Common myeloid progenitor, CD34-positive (primary cell): ENCODE measurements around the gene NELFB.

Experiments
- CTCF ChIA-PET: fragments of 350-600 bp; sonication (Branson Sonifier 250); formaldehyde crosslinking; loops from one replicate; lab custom pipeline; 2021; ENCODE audit warnings: antibody characterized with exemption; lab: Charles Lee
- POLR2A ChIA-PET: fragments of 350-600 bp; sonication (Branson Sonifier 250); formaldehyde crosslinking; loops from one replicate; lab custom pipeline; 2021; ENCODE audit warnings: antibody characterized with exemption; lab: Charles Lee
- DNase-seq, 3 donors: peaks; one replicate each; pipeline versions ENCODE4 v3.0.0 to v3.0.0-alpha.2; 2013
- H3K27ac ChIP-seq, 2 experiments: 1 replicate in 1 of 2; 2 replicates in 1 of 2; pipeline ENCODE4 v1.7.0; 2013; ENCODE audit warnings: inconsistent platforms in 2 of 2, low read length in 2 of 2, mild to moderate bottlenecking in 2 of 2, low read depth in 1 of 2, moderate library complexity in 1 of 2; ENCODE audit not compliant: severe bottlenecking in 2 of 2, insufficient read depth in 1 of 2, poor library complexity in 1 of 2
- H3K27me3 ChIP-seq, 5 experiments: replicated peaks in 2 of 5; 1 replicate in 3 of 5; 2 replicates in 2 of 5; pipeline versions ENCODE4 v1.6.1 to v1.7.0; 2013; ENCODE audit warnings: low read length in 4 of 5, mild to moderate bottlenecking in 2 of 5, moderate library complexity in 2 of 5, inconsistent platforms in 1 of 5; ENCODE audit not compliant: insufficient read depth in 5 of 5, control insufficient read depth in 4 of 5
- H3K36me3 ChIP-seq, 4 experiments: 1 replicate in 2 of 4; 2 replicates in 2 of 4; pipeline versions ENCODE4 v1.6.1 to v1.7.0; 2013; ENCODE audit warnings: low read length in 3 of 4, control low read depth in 1 of 4, mild to moderate bottlenecking in 1 of 4; ENCODE audit not compliant: control insufficient read depth in 4 of 4, insufficient read depth in 4 of 4
- H3K4me1 ChIP-seq, 4 experiments: 1 replicate in 3 of 4; 2 replicates in 1 of 4; pipeline versions ENCODE4 v1.6.1 to v1.7.1; 2013; ENCODE audit warnings: low read length in 3 of 4, mild to moderate bottlenecking in 3 of 4, control low read depth in 1 of 4, inconsistent platforms in 1 of 4, moderate library complexity in 1 of 4; ENCODE audit not compliant: control insufficient read depth in 4 of 4, insufficient read depth in 4 of 4; ENCODE audit errors: control extremely low read depth in 1 of 4
- H3K4me3 ChIP-seq, 7 experiments: 1 replicate in 4 of 7; 2 replicates in 3 of 7; pipeline versions ENCODE4 v1.5.1 to v1.7.0; 2013; ENCODE audit warnings: mild to moderate bottlenecking in 7 of 7, low read length in 6 of 7, moderate library complexity in 6 of 7, inconsistent platforms in 2 of 7, low read depth in 2 of 7, control low read depth in 1 of 7; ENCODE audit not compliant: insufficient read depth in 4 of 7, control insufficient read depth in 1 of 7; ENCODE audit errors: extremely low read depth in 1 of 7
- H3K9me3 ChIP-seq, 5 experiments: 1 replicate in 4 of 5; 2 replicates in 1 of 5; pipeline versions ENCODE4 v1.6.1 to v1.7.1; 2013; ENCODE audit warnings: low read length in 4 of 5, mild to moderate bottlenecking in 2 of 5, inconsistent platforms in 1 of 5, low read depth in 1 of 5, moderate library complexity in 1 of 5; ENCODE audit not compliant: control insufficient read depth in 4 of 5, insufficient read depth in 2 of 5; ENCODE audit errors: control extremely low read depth in 1 of 5
- WGBS: methylation state at CpG from one replicate; pipeline ENCODE4 v1.1.5; 2013; ENCODE audit not compliant: insufficient coverage; 5-methylcytosine and 5-hydroxymethylcytosine counted together

The NELFB gene

DNA sequence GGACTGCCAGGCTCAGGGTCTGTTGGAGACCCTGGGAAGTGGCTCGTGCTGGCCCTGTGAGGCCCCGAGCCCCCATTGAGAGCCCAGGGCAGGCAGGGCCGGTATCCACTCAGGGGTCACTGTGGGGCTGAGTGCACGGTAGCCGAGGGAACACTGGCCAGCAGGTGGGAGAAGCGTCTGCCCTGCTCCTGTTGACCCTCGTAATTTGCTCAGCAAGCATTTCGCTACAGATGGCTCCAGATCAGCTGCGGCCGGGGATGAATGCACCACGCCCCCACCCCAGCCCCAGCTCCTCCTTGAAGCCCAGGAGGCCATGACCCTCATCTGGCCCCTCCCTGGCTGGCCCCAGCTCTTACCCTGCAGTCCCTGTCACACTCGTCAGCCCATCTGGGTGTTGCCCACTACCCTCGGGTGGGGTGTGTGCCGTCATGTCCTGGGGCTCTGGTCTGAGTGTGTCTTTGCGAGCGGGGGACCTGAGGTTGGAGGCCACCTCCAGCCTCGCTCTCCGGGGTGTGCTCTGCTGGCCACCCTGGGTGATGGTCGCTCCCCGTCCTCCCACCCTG lies 53.0 kb downstream of the NELFB start:
- H3K27me3 ChIP-seq: peaks cover 0 to 4% (median 0%) of the 10 kb centered on the region in 5 experiments
- no peak overlapping the region for H3K4me3 ChIP-seq
- no peak overlapping the region for H3K27ac ChIP-seq
- ChIA-PET POLR2A (no interaction called here), CTCF (no interaction called here)
- no peak for DNase-seq
- 88% methylated on average over 20 of the region's 20 CpGs for WGBS
- H3K36me3 ChIP-seq: no peaks in the 10 kb centered on the region
- H3K9me3 ChIP-seq: no peaks in the 10 kb centered on the region
- peaks cover 0 to 48% (median 45%) of the 10 kb centered on the region in 4 experiments for H3K4me1 ChIP-seq

DNA sequence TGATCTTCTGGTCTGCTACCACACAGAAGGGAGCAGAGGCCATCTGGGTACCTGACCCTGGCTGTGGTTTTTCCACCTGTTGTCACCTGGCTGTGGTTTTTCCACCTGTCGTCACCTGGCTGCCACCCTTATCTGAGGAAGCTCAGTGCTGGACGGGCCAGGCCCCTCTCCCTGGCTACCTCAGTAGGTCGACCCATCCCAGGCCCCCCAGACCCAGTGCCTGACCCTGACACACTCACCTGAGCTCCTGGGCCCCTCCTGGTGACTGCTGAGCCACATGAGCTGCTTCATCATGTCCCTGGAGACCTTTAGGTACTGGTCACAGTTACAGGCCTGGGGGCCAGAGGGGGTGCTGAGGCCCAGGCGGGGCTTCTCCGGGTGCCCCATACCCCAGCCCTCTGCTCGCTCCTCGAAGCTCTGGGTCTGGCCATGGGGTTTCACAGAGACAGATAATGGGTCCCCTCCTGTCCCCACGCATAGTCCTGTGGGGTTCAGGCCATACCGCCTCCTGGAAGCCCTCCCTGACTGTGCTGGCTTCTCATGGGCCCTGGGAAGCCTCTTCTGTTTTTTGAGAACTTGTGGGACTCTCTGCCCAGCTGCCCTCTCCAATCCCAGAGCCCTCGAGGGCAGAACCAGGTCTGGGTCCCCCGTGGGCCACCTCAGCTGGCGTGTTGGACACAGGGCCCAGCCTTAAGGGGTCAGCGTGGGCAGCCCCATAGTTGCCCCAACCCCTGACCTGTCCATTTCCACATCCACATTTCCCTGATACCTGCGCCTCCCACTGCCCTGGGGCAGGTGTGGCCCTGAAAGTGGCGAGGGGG lies 54.5 kb downstream of the NELFB start:
- Histone ChIP-seq H3K27ac (no peak overlapping the region), H3K36me3 (no peaks in the 10 kb centered on the region), H3K9me3 (no peaks in the 10 kb centered on the region), H3K4me3 (no peak overlapping the region), H3K27me3 (peaks cover 0 to 4% (median 0%) of the 10 kb centered on the region in 5 experiments), H3K4me1 (peaks cover 0 to 36% (median 33%) of the 10 kb centered on the region in 4 experiments)
- CTCF ChIA-PET: interaction anchor here (0.9 to 1.4 kb wide), 2 partner anchors 15 to 16 kb away, joined by 3 to 5 read pairs; no protein-coding TSS in a partner anchor
- POLR2A ChIA-PET: interaction anchor here (0.9 kb wide), 1 partner anchor 17 kb away, joined by 4 read pairs; no protein-coding TSS in a partner anchor
- WGBS: 94% methylated on average over 14 of the region's 15 CpGs
- DNase-seq: no peak

DNA sequence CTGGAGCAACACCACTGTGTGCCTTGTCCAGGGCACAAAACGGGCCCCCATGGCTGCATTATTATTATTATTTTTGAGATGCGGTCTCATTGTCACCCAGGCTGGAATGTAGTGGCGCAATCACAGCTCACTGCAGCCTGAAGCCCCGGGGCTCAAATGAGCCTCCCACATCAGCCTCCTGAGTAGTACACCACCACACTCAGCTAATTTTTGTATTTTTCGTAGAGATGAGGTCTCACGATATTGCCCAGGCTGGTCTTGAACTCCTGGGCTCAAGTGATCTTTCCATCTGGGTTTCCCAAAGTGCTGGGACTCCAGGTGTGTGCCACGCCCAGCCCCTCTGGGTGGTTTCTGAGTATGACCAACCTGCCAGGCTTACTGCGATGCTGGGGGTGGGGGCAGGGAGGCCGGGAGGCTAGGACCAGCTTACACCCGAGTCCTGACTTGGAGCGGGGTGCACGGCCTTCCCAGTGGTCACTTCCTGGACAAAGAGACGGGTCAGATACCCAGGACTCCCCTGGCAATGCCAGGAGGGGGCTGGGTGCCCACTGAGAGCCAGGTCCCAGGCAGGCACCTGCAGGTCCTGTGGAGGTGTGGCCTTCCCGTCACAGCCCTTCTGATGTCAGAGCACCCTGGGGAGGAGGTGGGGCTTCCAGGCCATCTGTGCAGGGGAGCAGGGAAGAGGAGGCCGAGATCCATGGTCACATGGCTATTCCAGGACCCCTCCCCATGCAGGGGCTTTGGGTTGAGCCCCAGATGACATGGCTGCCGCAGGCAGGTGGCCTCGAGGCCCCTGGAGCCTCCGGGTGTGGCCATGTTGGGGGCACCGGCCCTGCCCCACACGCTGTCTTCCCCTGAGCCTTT lies 55.3 kb downstream of the NELFB start:
- WGBS: 93% methylated on average over 13 of the region's 20 CpGs

DNA sequence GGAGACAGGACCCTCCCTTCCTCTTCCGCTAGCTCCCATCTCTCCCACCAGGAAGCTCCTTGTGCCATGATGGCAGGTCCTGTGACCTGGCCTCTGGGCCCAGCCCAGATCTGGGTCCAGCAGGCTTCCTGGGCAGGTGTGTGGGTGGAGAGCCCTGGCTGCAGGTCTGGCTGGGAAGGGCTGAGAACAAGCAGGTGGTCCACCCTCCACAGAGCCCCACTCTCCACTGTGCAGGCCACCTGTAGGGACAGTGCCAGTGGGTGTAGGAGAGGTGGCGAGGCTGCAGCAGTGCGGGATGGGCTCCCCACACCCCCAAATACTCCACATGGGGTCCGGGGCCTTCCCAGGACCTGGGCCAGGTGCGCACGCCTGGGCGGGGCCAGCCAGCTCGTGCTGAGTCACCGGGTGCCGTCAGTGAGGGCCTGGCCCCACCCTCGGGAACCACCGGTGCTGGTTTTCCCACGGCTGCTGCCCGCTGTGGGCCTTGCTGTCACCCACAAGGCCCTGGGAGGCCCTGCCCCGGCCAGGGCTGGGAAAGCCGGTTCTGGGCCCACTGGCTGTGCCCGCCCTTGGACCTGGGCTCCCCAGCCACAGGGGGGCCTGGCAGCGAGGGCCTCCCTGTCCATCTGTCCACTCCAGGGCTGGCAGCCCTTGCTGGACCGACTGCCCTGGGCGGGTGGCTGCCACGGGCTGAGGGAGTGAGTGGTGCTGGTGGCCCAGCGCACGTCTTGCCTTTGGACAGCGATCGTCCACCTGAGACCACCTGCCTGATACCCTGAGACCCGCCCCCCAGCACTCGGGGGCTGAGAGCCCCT lies 56.3 kb downstream of the NELFB start:
- CTCF ChIA-PET: interaction anchor here (2.7 kb wide), 1 partner anchor 8 kb away, joined by 8 read pairs; no protein-coding TSS in a partner anchor

More for the DNA sequence above, 55.3 kb downstream of the NELFB start:
- Histone ChIP-seq H3K27me3 (peaks cover 0 to 4% (median 0%) of the 10 kb centered on the region in 5 experiments), H3K9me3 (no peaks in the 10 kb centered on the region), H3K27ac (no peak overlapping the region), H3K36me3 (no peaks in the 10 kb centered on the region), H3K4me3 (no peak overlapping the region), H3K4me1 (peaks cover 0 to 35% (median 25%) of the 10 kb centered on the region in 4 experiments)
- ChIA-PET CTCF (interaction anchor here (0.9 to 1.4 kb wide), 2 partner anchors 14 to 17 kb away, joined by 3 to 5 read pairs; no protein-coding TSS in a partner anchor), POLR2A (interaction anchor here (0.9 kb wide), 1 partner anchor 16 kb away, joined by 4 read pairs; no protein-coding TSS in a partner anchor)
- no peak for DNase-seq

DNA sequence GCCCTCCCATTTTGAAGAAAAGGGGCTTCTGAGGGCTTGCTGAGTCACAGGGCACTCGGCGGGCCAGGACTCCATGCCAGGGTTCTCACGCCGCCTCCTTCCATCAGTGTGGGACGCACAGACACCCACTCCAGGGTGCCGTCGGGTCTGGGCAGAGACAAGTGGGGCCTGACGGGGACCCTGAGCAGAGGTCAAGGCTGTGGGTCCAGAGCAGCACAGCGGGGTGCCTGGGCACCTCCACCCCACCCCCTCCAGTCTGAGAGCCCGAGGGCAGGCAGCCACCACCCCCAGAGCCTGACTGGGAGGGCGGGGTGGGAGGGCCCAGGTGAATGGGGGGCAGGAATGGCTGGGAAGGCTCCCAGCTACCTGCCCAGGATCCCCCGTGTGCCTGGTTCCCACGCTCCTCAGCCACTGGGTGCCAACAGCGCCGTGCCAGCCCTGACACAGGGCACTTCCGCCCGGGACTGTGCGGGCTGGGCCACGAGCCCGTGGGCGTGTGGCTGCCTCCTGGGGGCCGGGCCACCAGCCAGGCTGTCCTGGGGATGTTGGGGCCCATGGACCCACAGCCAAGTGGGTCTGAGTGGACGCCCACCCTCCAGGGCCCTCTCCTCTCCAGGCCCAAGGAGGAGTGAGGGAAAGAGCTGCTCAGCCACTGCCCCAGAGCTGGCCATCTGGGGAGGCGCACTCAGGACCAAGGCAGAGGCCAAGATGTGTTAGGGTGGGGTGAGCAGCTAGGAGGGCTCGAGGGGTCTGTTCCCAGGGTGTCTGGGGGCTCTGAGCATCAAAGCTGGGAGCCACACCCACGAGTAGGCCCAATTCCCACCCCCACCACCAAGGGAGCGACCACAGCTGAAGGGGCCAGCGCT lies 57.1 kb downstream of the NELFB start:
- peaks cover 0 to 25% (median 21%) of the 10 kb centered on the region in 4 experiments for H3K4me1 ChIP-seq
- H3K9me3 ChIP-seq: no peaks in the 10 kb centered on the region
- H3K4me3 ChIP-seq: no peak overlapping the region
- no peak overlapping the region for H3K27ac ChIP-seq
- POLR2A ChIA-PET: no interaction called here
- WGBS: 90% methylated on average over 25 of the region's 28 CpGs
- DNase-seq: no peak
- no peaks in the 10 kb centered on the region for H3K27me3 ChIP-seq
- no peaks in the 10 kb centered on the region for H3K36me3 ChIP-seq
- CTCF ChIA-PET: interaction anchor here (0.7 to 2.7 kb wide), 2 partner anchors 8 to 11 kb away, joined by 4 to 8 read pairs; partner anchors contain the start of gene NRARP

More for the DNA sequence above, 56.3 kb downstream of the NELFB start:
- no peak overlapping the region for H3K27ac ChIP-seq
- no peaks in the 10 kb centered on the region for H3K36me3 ChIP-seq
- H3K4me1 ChIP-seq: peaks cover 0 to 28% (median 22%) of the 10 kb centered on the region in 4 experiments
- POLR2A ChIA-PET: no interaction called here
- peaks cover 0 to 1% (median 0%) of the 10 kb centered on the region in 5 experiments for H3K27me3 ChIP-seq
- WGBS: 77% methylated on average over 20 of the region's 27 CpGs
- no peaks in the 10 kb centered on the region for H3K9me3 ChIP-seq
- no peak overlapping the region for H3K4me3 ChIP-seq
- no peak for DNase-seq
